ENCODE measurements around the gene REC8.

The REC8 gene

GRCh38 chr14:24141097-24141880 is 30.6 kb upstream of the REC8 start, which contains the start of gene EMC9:
TSS of gene EMC9 (minus strand) at chr14:24141591. CDS start at chr14:24141304, 287 bp downstream.
- TF ChIP-seq CTCF (IDR thresholded peaks at IDR 0.05) = no peak

GRCh38 chr14:24143511-24143910 is 28.4 kb upstream of the REC8 start:
- no peak for TF ChIP-seq CTCF (IDR thresholded peaks at IDR 0.05)

GRCh38 chr14:24144451-24144850 is 27.4 kb upstream of the REC8 start:
- no peak for TF ChIP-seq CTCF (IDR thresholded peaks at IDR 0.05)

- TF ChIP-seq CTCF (IDR thresholded peaks at IDR 0.05) = no peak
Observed at GRCh38 chr14:24145219-24145618, 26.7 kb upstream of the REC8 start.

- no peak for TF ChIP-seq CTCF (IDR thresholded peaks at IDR 0.05)
Observed at GRCh38 chr14:24145690-24146452, 26.0 kb upstream of the REC8 start.

GRCh38 chr14:24146453-24146977 is 25.4 kb upstream of the REC8 start, which contains the start of gene PSME2:
TSS of gene PSME2 (minus strand) at chr14:24146610. CDS start at chr14:24146581, 29 bp downstream.
- TF ChIP-seq CTCF (IDR thresholded peaks at IDR 0.05) = no peak

GRCh38 chr14:24146978-24147760 is 24.7 kb upstream of the REC8 start, which contains the start of gene RNF31:
TSS of gene RNF31 (plus strand) at chr14:24147498. CDS start at chr14:24147699, 201 bp downstream.
- TF ChIP-seq CTCF (IDR thresholded peaks at IDR 0.05) = no peak
